ENCODE measurements around the gene GAB4.

GRCh38 chr22:16968218-16968595 lies 39.8 kb downstream of the GAB4 start:
- TF ChIP-seq CTCF (IDR thresholded peaks at IDR 0.05) (no peak), EP300 (IDR thresholded peaks at IDR 0.05) (no peak), POLR2AphosphoS5 (IDR thresholded peaks at IDR 0.05) (no peak), POLR2A (IDR thresholded peaks at IDR 0.05; ENCODE audit: low read depth) (no peak)

All from esophagus muscularis mucosa (tissue), 4 donors.